DND-41 (cell line): Measurements from ENCODE around the gene PPP2R5B.

ENCODE experiments used
- ATAC-seq: fragments of 200-7000 bp; cut with Tn5 transposase; 3 replicates; pipeline ENCODE4 v1.9.1; 2021; ENCODE audit warnings: low read depth; ENCODE audit not compliant: insufficient read depth
- DNase-seq: peaks from one replicate; pipeline ENCODE4 v3.0.0-alpha.2; 2020
- H2AFZ ChIP-seq: 2 replicates; pipeline ENCODE4 v1.6.0; 2012; ENCODE audit warnings: low read depth, low read length
- H3K27ac ChIP-seq: 2 replicates; pipeline ENCODE4 v1.5.1; 2012; ENCODE audit warnings: low read length, inconsistent platforms
- H3K27me3 ChIP-seq: fragments of 200-600 bp; sonication (generic); 2 replicates; pipeline ENCODE4 v1.6.0; 2012; ENCODE audit warnings: low read length, mild to moderate bottlenecking, inconsistent platforms; ENCODE audit not compliant: insufficient read depth, poor library complexity
- H3K36me3 ChIP-seq: 2 replicates; pipeline ENCODE4 v1.5.1; 2012; ENCODE audit warnings: low read length, inconsistent platforms; ENCODE audit not compliant: insufficient read depth
- H3K4me1 ChIP-seq: 2 replicates; pipeline ENCODE4 v1.5.1; 2012; ENCODE audit warnings: mild to moderate bottlenecking, low read length; ENCODE audit not compliant: insufficient read depth
- H3K4me2 ChIP-seq: 2 replicates; pipeline ENCODE4 v1.6.0; 2012; ENCODE audit warnings: mild to moderate bottlenecking, moderate library complexity, low read length, inconsistent platforms; ENCODE audit not compliant: insufficient read depth
- H3K4me3 ChIP-seq, 2 experiments: fragments of 200-600 bp in 1 of 2; shearing (Covaris generic) in 1 of 2; 2 replicates each; pipeline ENCODE4 v1.5.1; 2012 to 2016; ENCODE audit warnings: inconsistent platforms in 2 of 2, low read length in 2 of 2, mild to moderate bottlenecking in 2 of 2, low read depth in 1 of 2, moderate library complexity in 1 of 2
- H3K79me2 ChIP-seq: 2 replicates; pipeline ENCODE4 v1.6.0; 2012; ENCODE audit warnings: low read length, inconsistent platforms; ENCODE audit not compliant: insufficient read depth
- H3K9ac ChIP-seq: 2 replicates; pipeline ENCODE4 v1.6.0; 2012; ENCODE audit warnings: low read depth, mild to moderate bottlenecking, inconsistent platforms, low read length, moderate library complexity
- H3K9me3 ChIP-seq: 2 replicates; pipeline ENCODE4 v1.5.1; 2012; ENCODE audit warnings: low read length, moderate library complexity, mild to moderate bottlenecking, inconsistent platforms; ENCODE audit not compliant: insufficient read depth, severe bottlenecking
- H4K20me1 ChIP-seq: 2 replicates; pipeline ENCODE4 v1.6.0; 2012; ENCODE audit warnings: low read length; ENCODE audit not compliant: insufficient read depth
- EZH2 ChIP-seq: IDR thresholded peaks from 3 replicates; pipeline ENCODE4 v1.6.1; 2012; ENCODE audit warnings: borderline replicate concordance, low read depth, mild to moderate bottlenecking, moderate library complexity, low read length, inconsistent platforms; ENCODE audit not compliant: severe bottlenecking
- TF ChIP-seq, protein P1 (sequence below): IDR thresholded peaks from 2 replicates; pipeline ENCODE4 v1.5.1; 2012; ENCODE audit warnings: borderline replicate concordance, low read length, moderate library complexity, mild to moderate bottlenecking; ENCODE audit not compliant: poor library complexity, severe bottlenecking; ENCODE audit errors: extremely low read depth

The PPP2R5B gene

DNA sequence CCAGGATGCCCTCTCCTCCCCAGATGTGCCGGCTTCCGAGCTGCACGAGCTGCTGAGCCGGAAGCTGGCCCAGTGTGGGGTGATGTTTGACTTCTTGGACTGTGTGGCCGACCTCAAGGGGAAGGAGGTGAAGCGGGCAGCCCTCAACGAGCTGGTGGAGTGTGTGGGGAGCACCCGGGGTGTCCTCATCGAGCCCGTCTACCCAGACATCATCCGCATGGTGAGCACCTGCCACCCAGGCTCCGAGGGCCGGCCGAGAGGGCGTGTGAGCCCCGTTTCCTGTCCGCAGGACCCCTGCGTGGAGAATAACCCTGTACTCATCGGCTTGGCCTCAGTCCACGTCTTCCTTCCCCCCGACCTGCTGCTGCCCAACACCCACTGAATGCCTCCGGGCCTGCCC lies 2.2 kb downstream of the PPP2R5B start:
- ATAC-seq (no peak), DNase-seq (no peak)
- Histone ChIP-seq H3K79me2 (no peaks in the 10 kb centered on the region; the same call in 1 of the 2 replicates), H3K27me3 (no peaks in the 10 kb centered on the region), H3K4me1 (peaks cover 26% of the 10 kb centered on the region), H3K9me3 (no peaks in the 10 kb centered on the region), H3K4me3 (no peak overlapping the region), H3K36me3 (peaks cover 19% of the 10 kb centered on the region), H4K20me1 (no peaks in the 10 kb centered on the region), H2AFZ (no peak overlapping the region), H3K27ac (no peak overlapping the region), H3K9ac (no peak overlapping the region; the same call in 1 of the 2 replicates), H3K4me2 (no peak overlapping the region)
- TF ChIP-seq EZH2, result no peak

DNA sequence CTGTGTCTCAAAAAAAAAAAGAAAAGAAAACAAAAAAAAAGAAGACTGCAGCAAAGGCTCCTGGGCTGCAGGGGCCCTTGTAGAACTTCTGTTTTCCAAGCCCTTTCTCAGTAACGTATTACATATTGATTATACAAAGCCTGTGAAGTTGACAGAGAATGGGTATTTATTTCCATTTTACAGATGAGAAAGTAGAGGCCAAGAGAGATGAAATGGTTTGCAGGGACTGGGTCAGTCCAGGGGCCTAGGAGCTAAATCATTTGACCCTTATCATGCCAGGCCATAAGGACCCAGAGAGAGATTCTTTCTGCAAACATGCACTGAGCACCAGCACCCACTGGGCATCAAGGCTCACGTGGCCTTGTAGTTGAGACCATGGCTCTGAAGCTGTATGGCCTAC lies 4.5 kb downstream of the PPP2R5B start:
- Histone ChIP-seq H3K27ac (no peak overlapping the region), H3K36me3 (peaks cover 30% of the 10 kb centered on the region), H3K9ac (no peak overlapping the region), H3K9me3 (no peaks in the 10 kb centered on the region), H4K20me1 (no peaks in the 10 kb centered on the region), H3K4me3 (no peak overlapping the region), H3K4me1 (peaks cover 18% of the 10 kb centered on the region), H3K27me3 (no peaks in the 10 kb centered on the region), H3K79me2 (no peaks in the 10 kb centered on the region; the same call in 1 of the 2 replicates), H3K4me2 (no peak overlapping the region), H2AFZ (no peak overlapping the region)
- no peak for DNase-seq
- no peak for ATAC-seq
- TF ChIP-seq EZH2, result no peak
- TF ChIP-seq, protein P1, sequence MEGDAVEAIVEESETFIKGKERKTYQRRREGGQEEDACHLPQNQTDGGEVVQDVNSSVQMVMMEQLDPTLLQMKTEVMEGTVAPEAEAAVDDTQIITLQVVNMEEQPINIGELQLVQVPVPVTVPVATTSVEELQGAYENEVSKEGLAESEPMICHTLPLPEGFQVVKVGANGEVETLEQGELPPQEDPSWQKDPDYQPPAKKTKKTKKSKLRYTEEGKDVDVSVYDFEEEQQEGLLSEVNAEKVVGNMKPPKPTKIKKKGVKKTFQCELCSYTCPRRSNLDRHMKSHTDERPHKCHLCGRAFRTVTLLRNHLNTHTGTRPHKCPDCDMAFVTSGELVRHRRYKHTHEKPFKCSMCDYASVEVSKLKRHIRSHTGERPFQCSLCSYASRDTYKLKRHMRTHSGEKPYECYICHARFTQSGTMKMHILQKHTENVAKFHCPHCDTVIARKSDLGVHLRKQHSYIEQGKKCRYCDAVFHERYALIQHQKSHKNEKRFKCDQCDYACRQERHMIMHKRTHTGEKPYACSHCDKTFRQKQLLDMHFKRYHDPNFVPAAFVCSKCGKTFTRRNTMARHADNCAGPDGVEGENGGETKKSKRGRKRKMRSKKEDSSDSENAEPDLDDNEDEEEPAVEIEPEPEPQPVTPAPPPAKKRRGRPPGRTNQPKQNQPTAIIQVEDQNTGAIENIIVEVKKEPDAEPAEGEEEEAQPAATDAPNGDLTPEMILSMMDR, result no peak

- TF ChIP-seq, protein P1, result no peak
- TF ChIP-seq EZH2, result no peak
- no peak overlapping the region for H3K4me3 ChIP-seq
- no peak overlapping the region for H3K27ac ChIP-seq
- peaks cover 32% of the 10 kb centered on the region for H3K36me3 ChIP-seq
- H3K9me3 ChIP-seq, result no peaks in the 10 kb centered on the region
- DNase-seq (no peak), ATAC-seq (no peak)
- H3K9ac ChIP-seq, result no peak overlapping the region
- H3K4me1 ChIP-seq, result peaks cover 12% of the 10 kb centered on the region
- H4K20me1 ChIP-seq, result no peaks in the 10 kb centered on the region
- H2AFZ ChIP-seq, result no peak overlapping the region
- no peaks in the 10 kb centered on the region for H3K27me3 ChIP-seq
- H3K4me2 ChIP-seq, result no peak overlapping the region
- H3K79me2 ChIP-seq, result no peaks in the 10 kb centered on the region; the same call in 1 of the 2 replicates
Measured at GRCh38 chr11:64929625-64930024, 5.1 kb downstream of the PPP2R5B start.

GRCh38 chr11:64930340-64930739 lies 5.9 kb downstream of the PPP2R5B start:
- DNase-seq (no peak), ATAC-seq (no peak)
- Histone ChIP-seq H3K27ac (no peak overlapping the region), H3K4me3 (no peak overlapping the region), H3K4me2 (no peak overlapping the region), H3K9me3 (no peaks in the 10 kb centered on the region), H3K9ac (no peak overlapping the region), H3K27me3 (no peaks in the 10 kb centered on the region), H3K79me2 (no peaks in the 10 kb centered on the region), H3K4me1 (peaks cover 5% of the 10 kb centered on the region), H2AFZ (no peak overlapping the region), H3K36me3 (peaks cover 32% of the 10 kb centered on the region), H4K20me1 (no peaks in the 10 kb centered on the region)
- TF ChIP-seq, protein P1, result no peak
- TF ChIP-seq EZH2, result no peak
